ENCODE measurements around the gene LIMK2. TPM values are rescaled to one million over a fixed set of nuclear protein-coding genes. Genes with fewer than 3 reads are reported as not detected.

LIMK2 gene
- total and polyA plus RNA-seq, 9 of the 15 experiments (the other 6 are each of a cell fraction or from before 2014, with no cell fraction given): 1.1 to 14.5 (median 8.5) TPM

GRCh38 chr22:31211862-31212730, at the start of gene LIMK2 (continued):
- TF ChIP-seq UBTF (IDR thresholded peaks at IDR 0.05; ENCODE audit: borderline replicate concordance in 1 of 2, low read depth in 2 of 2, low read length in 2 of 2) (0 out of 4 replicates have a peak, but pooled peaks of 1 of the 2 experiments have one; percentile 48), ZNF609 (CRISPR knock-in tag; IDR thresholded peaks at IDR 0.05; ENCODE audit: borderline replicate concordance) (no peak), TRIM25 (IDR thresholded peaks at IDR 0.05; ENCODE audit: borderline replicate concordance) (no peak), ZNF347 (CRISPR knock-in tag; IDR thresholded peaks at IDR 0.05; ENCODE audit: low read depth) (no peak), TCF7L2 (IDR thresholded peaks at IDR 0.05; ENCODE audit: low read depth, low read length) (no peak), STAG1 (CRISPR knock-in tag; IDR thresholded peaks at IDR 0.05; ENCODE audit: borderline replicate concordance) (no peak; the same call in 1 of the 2 replicates), SIN3A (IDR thresholded peaks at IDR 0.05; ENCODE audit: borderline replicate concordance in 2 of 2, control insufficient read depth in 1 of 2, low read depth in 2 of 2, low read length in 2 of 2) (0 out of 4 replicates have a peak, but pooled peaks of 1 of the 2 experiments have one; percentile 51), ZBTB49 (CRISPR knock-in tag; IDR thresholded peaks at IDR 0.05; ENCODE audit: borderline replicate concordance) (no peak), ZNF311 (CRISPR knock-in tag; IDR thresholded peaks at IDR 0.05) (no peak)

Measured in K562 (cell line).